Kidney epithelial cell (primary cell): ENCODE measurements around the gene SLC7A5. TPM values are rescaled to one million over a fixed set of nuclear protein-coding genes. Genes with fewer than 3 reads are reported as not detected.
"Not testable (repeated sequence)": the region's sequence is repeated elsewhere in the genome, so short reads cannot be mapped to it uniquely, and the experiment has no call there.

ENCODE experiments used
- DNase-seq: peaks from one replicate; pipeline ENCODE4 v3.0.0-alpha.2; 2010; ENCODE audit warnings: low read depth
- H3K27me3 ChIP-seq: 2 replicates; pipeline ENCODE4 v1.6.0; 2011; ENCODE audit warnings: low read length; ENCODE audit not compliant: control insufficient read depth, insufficient read depth
- H3K36me3 ChIP-seq: 2 replicates; pipeline ENCODE4 v1.5.1; 2011; ENCODE audit warnings: low read length; ENCODE audit not compliant: control insufficient read depth, insufficient read depth
- H3K4me3 ChIP-seq: 2 replicates; pipeline ENCODE4 v1.5.1; 2011; ENCODE audit warnings: low read depth, mild to moderate bottlenecking, control low read depth, low read length
- total RNA-seq: library from RNA; depleted of rRNA; stranded (reverse); fragments of >200 nt; gene quantifications from 2 replicates; pipeline ENCODE4 v1.2.3, GENCODE V29; 2015
- TF ChIP-seq, protein P1 (sequence below): IDR thresholded peaks from 2 replicates; pipeline ENCODE4 v1.5.1; 2011; ENCODE audit warnings: mild to moderate bottlenecking, moderate library complexity, low read length, control low read depth, inconsistent platforms; ENCODE audit not compliant: insufficient read depth, poor library complexity, severe bottlenecking

SLC7A5 gene
- total RNA-seq, 1 donor from 2014 or later: 308 TPM

GRCh38 chr16:87816507-87817100 is 52.7 kb downstream of the SLC7A5 start:
- Histone ChIP-seq H3K4me3 (no peak overlapping the region), H3K27me3 (no peaks in the 10 kb centered on the region), H3K36me3 (no peaks in the 10 kb centered on the region)
- no peak for DNase-seq
- TF ChIP-seq, protein P1, sequence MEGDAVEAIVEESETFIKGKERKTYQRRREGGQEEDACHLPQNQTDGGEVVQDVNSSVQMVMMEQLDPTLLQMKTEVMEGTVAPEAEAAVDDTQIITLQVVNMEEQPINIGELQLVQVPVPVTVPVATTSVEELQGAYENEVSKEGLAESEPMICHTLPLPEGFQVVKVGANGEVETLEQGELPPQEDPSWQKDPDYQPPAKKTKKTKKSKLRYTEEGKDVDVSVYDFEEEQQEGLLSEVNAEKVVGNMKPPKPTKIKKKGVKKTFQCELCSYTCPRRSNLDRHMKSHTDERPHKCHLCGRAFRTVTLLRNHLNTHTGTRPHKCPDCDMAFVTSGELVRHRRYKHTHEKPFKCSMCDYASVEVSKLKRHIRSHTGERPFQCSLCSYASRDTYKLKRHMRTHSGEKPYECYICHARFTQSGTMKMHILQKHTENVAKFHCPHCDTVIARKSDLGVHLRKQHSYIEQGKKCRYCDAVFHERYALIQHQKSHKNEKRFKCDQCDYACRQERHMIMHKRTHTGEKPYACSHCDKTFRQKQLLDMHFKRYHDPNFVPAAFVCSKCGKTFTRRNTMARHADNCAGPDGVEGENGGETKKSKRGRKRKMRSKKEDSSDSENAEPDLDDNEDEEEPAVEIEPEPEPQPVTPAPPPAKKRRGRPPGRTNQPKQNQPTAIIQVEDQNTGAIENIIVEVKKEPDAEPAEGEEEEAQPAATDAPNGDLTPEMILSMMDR: no peak

DNA sequence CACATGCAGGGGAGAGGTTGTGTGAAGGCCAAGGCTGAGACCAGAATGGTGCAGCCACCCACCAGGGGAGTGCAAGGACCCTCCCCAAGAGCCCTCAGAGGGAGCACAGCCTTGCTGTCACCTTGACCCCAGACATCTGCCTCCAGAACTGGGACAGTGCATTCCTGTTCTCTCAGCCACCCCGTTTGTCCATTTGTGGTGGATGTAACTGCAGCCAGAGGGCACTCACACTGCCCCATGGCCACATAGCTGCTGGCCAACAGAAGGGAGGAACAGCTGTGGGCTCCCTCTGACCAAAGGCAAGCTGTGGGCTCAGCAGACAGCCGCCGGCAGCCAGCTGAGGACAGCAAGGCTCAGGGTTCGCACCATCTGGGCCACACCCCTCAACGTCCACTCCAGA is 53.7 kb downstream of the SLC7A5 start:
- TF ChIP-seq, protein P1: no peak
- Histone ChIP-seq H3K27me3 (no peaks in the 10 kb centered on the region), H3K36me3 (no peaks in the 10 kb centered on the region), H3K4me3 (no peak overlapping the region)
- DNase-seq: no peak

DNA sequence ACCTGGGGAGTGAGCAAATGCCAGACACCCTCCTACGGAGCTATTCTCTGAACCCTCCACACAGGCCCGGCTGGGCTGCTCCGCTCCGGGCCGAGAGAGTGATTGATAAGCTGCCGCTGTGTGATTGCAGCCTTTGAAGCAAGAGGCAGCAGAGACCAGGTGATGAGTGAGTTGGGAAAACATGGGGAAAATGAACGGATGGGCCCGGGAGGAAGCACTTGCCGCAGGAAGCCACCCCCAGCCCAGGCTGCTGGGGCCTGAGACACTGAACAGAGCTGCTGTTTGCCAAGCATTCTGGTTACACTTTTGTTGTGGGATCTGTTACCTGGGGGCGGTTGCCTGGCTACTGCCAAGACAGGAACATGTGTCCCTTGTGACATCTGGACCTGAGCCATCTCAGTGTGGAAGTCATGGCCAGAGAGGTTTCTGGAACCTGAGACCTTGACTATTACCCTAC is 57.1 kb downstream of the SLC7A5 start:
- H3K36me3 ChIP-seq: no peaks in the 10 kb centered on the region
- H3K4me3 ChIP-seq: no peak overlapping the region
- no peak for DNase-seq
- TF ChIP-seq, protein P1: no peak
- H3K27me3 ChIP-seq: no peaks in the 10 kb centered on the region

GRCh38 chr16:87811454-87811853 is 57.9 kb downstream of the SLC7A5 start:
- H3K27me3 ChIP-seq, H3K36me3 ChIP-seq, H3K4me3 ChIP-seq, DNase-seq: not testable (repeated sequence)

DNA sequence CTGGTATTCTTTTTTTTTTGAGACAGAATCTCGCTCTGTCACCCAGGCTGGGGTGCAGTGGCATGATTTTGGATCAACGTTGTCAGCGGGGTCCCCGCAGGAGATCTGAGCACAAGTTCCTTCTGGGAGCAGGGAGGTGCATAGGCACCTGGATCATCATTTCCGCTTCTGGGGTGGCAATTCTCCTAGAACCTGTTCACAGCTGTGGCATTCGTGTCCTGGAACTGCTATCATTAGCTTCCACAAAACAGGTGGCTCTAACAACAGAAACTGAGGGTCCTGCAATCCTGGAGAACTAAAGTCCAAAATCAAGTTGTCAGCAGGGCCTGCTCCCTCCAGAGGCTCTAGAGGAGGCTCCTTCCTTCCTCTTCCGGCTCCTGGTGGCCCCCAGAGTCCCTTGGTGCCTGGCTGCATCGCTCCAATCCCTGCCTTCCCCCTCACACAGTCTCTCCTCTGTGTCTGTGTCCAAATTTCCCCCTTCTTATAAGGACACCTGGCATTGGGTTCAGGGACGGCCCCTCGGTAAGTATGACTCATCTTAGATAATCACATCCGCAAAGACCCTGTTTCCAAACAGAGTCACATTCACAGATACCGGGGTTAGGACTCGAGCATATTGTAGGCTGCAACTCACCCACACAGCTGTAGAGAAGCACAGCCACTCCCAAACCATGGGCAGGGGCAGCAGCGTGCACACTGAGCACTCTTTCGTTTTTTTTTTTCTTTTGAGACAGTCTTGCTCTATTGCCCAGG is 60.0 kb downstream of the SLC7A5 start:
- H3K4me3 ChIP-seq: no peak overlapping the region
- TF ChIP-seq, protein P1: no peak
- no peak for DNase-seq
- no peaks in the 10 kb centered on the region for H3K36me3 ChIP-seq
- H3K27me3 ChIP-seq: no peaks in the 10 kb centered on the region

- no peak for DNase-seq
- Histone ChIP-seq H3K36me3 (no peaks in the 10 kb centered on the region), H3K4me3 (no peak overlapping the region), H3K27me3 (no peaks in the 10 kb centered on the region)
- TF ChIP-seq, protein P1: no peak
Measured at GRCh38 chr16:87808108-87808507, 61.2 kb downstream of the SLC7A5 start.
